ENCODE results near the gene EPHA6.

EPHA6 gene

GRCh38 chr3:97721446-97721845, 907.1 kb downstream of the EPHA6 start:
- DNase-seq, result no peak

- DNase-seq, result no peak
Observed at GRCh38 chr3:97736928-97737327, 922.5 kb downstream of the EPHA6 start.

GRCh38 chr3:97738761-97739160, 924.4 kb downstream of the EPHA6 start:
- DNase-seq, result no peak

GRCh38 chr3:97742036-97742435, 927.6 kb downstream of the EPHA6 start:
- DNase-seq, result no peak

GRCh38 chr3:97744289-97744688, 929.9 kb downstream of the EPHA6 start:
- no peak for DNase-seq

- no peak for DNase-seq
Observed at GRCh38 chr3:97763586-97764406, 949.4 kb downstream of the EPHA6 start.

GRCh38 chr3:97764407-97765238, 950.2 kb downstream of the EPHA6 start, which contains the start of gene ARL6:
Gene ARL6, plus strand, starts transcription at chr3:97764758. Its CDS starts 3,350 bp downstream, at chr3:97768108.
- DNase-seq, result peak; percentile 86

- DNase-seq, result no peak
Observed at GRCh38 chr3:97765336-97765735, 950.9 kb downstream of the EPHA6 start.

- no peak for DNase-seq
Observed at GRCh38 chr3:97772926-97773325, 958.5 kb downstream of the EPHA6 start.

GRCh38 chr3:97778152-97778551, 963.8 kb downstream of the EPHA6 start:
- DNase-seq, result no peak

- peak; percentile 42 for DNase-seq
Observed at GRCh38 chr3:97793420-97794019, 979.1 kb downstream of the EPHA6 start.

GRCh38 chr3:97795951-97796350, 981.6 kb downstream of the EPHA6 start:
- no peak for DNase-seq
